HL-60 (cell line): ENCODE data around the gene MYPN.

ENCODE experiments used
- GABPA ChIP-seq: IDR thresholded peaks from 2 replicates; pipeline ENCODE4 v1.6.1; 2012; ENCODE audit warnings: low read depth
- POLR2AphosphoS5 ChIP-seq: IDR thresholded peaks from 2 replicates; pipeline ENCODE4 v1.6.1; 2012; ENCODE audit warnings: low read depth
- SPI1 ChIP-seq: IDR thresholded peaks from 2 replicates; pipeline ENCODE4 v1.6.1; 2012; ENCODE audit warnings: low read depth, mild to moderate bottlenecking, borderline replicate concordance
- TF ChIP-seq, protein P1 (sequence below): IDR thresholded peaks from one replicate; pipeline ENCODE4 v1.5.1; 2011; ENCODE audit warnings: low read length, control low read depth, inconsistent platforms; ENCODE audit not compliant: insufficient read depth
- TF ChIP-seq, protein P2 (sequence below): IDR thresholded peaks from 2 replicates; pipeline ENCODE4 v1.6.1; 2012; ENCODE audit warnings: low read depth; ENCODE audit not compliant: insufficient replicate concordance

DNA sequence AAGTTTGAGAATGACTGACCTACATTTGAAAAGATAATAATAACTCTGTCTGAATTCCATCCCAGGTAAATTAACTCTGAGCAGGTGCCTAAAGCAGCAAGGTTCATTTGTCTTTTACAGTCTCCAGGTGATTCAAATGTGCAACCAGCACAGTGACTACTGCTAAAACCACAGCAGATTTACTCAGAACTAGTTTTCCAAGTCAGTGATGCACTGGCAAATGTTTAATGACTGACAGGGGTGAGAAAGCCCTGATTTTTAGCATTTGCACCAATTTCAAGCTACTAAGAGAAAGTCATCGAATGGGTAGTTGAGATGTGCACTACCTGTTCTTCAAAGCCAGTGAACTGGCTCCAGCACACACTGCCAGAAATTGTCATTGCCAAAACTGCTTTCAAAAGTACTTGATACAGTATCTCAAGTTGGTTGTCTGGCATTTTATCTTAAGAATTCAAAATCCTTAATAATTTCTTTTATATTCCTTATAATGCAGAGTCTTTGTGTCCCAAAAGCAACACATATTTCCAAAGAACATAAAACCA is 62.3 kb downstream of the MYPN start:
- TF ChIP-seq, protein P1, sequence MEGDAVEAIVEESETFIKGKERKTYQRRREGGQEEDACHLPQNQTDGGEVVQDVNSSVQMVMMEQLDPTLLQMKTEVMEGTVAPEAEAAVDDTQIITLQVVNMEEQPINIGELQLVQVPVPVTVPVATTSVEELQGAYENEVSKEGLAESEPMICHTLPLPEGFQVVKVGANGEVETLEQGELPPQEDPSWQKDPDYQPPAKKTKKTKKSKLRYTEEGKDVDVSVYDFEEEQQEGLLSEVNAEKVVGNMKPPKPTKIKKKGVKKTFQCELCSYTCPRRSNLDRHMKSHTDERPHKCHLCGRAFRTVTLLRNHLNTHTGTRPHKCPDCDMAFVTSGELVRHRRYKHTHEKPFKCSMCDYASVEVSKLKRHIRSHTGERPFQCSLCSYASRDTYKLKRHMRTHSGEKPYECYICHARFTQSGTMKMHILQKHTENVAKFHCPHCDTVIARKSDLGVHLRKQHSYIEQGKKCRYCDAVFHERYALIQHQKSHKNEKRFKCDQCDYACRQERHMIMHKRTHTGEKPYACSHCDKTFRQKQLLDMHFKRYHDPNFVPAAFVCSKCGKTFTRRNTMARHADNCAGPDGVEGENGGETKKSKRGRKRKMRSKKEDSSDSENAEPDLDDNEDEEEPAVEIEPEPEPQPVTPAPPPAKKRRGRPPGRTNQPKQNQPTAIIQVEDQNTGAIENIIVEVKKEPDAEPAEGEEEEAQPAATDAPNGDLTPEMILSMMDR: no peak
- TF ChIP-seq POLR2AphosphoS5 (no peak), GABPA (no peak), SPI1 (no peak)
- TF ChIP-seq, protein P2, sequence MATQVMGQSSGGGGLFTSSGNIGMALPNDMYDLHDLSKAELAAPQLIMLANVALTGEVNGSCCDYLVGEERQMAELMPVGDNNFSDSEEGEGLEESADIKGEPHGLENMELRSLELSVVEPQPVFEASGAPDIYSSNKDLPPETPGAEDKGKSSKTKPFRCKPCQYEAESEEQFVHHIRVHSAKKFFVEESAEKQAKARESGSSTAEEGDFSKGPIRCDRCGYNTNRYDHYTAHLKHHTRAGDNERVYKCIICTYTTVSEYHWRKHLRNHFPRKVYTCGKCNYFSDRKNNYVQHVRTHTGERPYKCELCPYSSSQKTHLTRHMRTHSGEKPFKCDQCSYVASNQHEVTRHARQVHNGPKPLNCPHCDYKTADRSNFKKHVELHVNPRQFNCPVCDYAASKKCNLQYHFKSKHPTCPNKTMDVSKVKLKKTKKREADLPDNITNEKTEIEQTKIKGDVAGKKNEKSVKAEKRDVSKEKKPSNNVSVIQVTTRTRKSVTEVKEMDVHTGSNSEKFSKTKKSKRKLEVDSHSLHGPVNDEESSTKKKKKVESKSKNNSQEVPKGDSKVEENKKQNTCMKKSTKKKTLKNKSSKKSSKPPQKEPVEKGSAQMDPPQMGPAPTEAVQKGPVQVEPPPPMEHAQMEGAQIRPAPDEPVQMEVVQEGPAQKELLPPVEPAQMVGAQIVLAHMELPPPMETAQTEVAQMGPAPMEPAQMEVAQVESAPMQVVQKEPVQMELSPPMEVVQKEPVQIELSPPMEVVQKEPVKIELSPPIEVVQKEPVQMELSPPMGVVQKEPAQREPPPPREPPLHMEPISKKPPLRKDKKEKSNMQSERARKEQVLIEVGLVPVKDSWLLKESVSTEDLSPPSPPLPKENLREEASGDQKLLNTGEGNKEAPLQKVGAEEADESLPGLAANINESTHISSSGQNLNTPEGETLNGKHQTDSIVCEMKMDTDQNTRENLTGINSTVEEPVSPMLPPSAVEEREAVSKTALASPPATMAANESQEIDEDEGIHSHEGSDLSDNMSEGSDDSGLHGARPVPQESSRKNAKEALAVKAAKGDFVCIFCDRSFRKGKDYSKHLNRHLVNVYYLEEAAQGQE: no peak
